GM21786 (cell line): ENCODE measurements around the gene TRA2A.
"Not testable (repeated sequence)": the region's sequence is repeated elsewhere in the genome, so short reads cannot be mapped to it uniquely, and the experiment has no call there.

ENCODE experiments used
- ATAC-seq: cut with Tn5 transposase; IDR thresholded peaks from one replicate; pipeline ENCODE4 v1.9.1; 2021; ENCODE audit not compliant: unreplicated experiment

The TRA2A gene

DNA sequence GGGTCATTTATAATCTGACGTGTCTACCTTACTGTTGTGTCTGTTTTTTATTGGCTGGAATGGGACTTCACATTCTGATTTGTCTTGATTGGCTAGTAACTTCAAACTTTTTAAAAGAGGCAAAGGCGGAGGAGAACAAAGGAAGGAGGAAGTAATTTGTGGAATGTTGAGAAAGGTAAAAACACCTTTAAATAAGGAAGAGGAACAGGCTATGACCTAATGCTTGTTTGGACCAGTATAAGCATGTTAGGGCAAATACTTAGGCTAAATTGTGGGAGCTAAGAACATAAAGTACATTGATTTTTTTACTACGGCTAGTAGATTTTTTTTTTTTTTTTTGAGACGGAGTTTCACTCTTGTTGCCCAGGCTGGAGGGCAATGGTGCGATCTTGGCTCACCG lies 18.0 kb downstream of the TRA2A start:
- ATAC-seq, result not testable (repeated sequence)

DNA sequence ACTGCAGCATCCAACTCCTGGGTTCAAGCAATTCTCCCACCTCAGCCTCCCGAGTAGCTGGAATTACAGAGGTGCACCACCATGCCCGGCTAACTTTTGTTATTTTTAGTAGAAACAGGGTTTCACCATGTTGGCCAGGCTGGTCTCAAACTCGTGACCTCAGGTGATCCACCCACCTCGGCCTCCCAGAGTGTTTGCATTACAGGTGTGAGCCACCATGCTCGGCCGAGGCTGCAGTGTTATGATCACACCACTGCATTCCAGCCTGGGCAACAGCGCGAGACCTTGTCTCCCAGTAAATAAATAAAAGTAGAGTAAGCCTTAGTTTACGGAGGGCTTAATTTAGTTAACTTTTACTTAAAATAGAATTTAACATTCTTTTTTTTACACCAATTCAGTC lies 37.8 kb downstream of the TRA2A start:
- ATAC-seq, result no peak

DNA sequence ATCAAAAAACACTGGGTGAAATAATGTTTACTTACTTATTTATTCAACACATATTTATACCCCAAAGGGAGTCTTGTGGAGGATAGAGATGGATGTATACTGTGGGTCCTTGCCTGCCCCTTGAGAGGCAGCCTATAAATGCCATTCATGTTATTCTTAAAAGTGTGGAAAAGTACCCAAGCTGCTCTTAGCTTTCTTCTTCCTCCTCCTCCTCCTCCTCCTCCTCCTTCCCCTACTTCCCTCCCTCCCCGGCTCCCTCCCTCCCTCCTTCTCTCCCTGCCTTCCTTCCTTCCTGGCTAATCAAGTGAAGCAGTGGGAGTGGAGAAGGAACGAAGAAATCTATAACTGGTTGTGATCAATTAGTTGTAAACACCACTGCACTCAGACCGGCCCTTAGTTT lies 40.3 kb downstream of the TRA2A start:
- no peak for ATAC-seq

DNA sequence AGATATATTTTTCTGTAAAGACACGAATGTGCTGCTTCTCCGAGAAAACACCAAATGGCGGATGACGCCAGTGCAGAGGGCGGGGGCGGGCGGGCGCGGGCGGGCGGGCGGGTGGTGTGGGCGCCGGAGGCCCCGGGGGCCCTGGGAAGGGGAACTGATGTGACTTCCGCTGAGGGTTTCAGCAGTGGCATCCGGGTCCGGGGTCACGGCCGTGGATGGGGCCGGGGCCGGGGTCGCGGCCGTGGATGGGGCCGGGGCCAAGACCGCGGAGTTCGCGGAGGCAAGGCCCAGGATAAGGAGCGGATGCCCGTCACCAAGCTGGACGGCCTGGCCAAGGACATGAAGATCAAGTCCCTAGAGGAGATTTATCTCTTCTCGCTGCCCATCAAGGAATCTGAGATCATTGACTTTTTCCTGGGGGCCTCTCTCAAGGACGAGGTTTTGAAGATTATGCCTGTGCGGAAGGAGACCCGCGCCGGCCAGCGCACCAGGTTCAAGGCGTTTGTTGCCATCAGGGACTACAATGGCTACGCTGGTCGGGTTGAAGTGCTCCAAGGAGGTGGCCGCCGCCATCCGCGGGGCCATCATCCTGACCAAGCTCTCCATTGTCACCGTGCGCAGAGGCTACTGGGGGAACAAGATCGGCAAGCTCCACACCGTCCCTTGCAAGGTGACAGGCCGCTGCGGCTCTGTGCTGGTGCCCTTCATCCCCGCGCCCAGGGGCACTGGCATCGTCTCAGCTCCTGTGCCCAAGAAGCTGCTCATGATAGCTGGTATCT lies 41.2 kb downstream of the TRA2A start:
- ATAC-seq, result peak; percentile 92

DNA sequence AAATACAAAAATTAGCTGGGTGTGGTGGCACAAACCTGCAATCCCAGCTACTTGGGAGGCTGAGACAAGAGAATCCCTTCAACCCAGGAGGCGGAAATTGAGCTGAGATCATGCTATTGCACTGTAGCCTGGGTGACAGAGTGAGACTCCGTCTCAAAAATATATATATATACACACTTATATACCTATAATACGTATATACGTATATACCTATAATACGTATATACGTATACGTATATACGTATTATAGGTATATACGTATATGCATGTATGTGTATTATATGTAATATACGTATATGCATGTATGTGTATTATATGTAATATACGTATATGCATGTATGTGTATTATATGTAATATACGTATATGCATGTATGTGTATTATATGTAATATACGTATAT lies 43.1 kb downstream of the TRA2A start:
- not testable (repeated sequence) for ATAC-seq

DNA sequence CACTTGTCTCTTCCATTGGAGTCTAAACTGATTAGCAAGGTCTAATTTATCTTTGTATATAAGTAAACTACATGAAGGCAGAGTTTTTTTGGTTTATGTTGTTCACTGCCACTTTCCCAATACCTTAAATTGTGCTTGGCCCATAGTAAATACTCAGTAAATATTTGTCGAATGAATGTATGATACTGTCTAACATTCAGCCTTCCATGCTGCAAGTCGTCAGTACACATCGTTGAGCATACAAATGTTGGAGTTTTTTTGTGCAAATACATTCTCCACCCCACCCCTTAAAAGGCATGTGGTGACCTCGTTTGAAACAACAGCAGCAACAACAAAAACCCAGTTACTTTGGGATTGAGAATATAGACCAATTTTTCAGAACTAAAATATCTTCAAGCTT lies 44.1 kb downstream of the TRA2A start:
- ATAC-seq, result no peak

DNA sequence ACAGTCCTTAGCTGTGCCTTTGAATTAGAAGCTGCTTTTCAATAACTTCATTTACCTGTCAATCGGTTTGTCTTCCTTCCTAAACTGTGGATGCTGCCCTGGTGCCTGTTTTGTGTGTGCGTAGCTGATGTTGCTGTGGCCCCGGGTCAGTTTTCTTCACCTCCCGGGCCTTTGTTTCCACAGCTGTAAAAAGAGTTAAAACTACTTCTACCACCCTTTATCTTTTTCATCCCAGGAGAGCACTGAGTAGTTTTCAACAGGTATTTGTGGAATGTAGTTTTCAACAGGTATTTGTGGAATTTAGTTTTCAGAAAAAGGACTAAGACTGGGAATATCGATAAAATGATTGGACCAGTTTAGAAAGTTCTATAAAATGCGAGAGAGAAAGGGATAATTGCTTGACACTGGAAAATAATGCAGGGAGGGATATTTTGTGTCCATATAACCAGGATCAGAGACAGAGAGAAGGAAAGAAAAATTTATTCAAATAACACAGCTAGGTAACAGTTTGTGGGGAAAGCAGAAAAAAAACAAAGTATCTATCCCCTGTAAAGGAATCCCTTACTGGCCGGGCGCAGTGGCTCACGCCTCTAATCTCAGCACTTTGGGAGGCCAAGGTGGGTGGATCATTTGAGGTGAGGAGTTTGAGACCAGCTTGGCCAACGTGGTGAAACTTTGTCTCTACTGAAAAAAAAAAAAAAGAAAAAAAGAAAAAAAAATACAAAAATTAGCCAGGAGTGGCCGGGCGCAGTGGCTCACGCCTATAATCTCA lies 45.6 kb downstream of the TRA2A start:
- no peak for ATAC-seq

DNA sequence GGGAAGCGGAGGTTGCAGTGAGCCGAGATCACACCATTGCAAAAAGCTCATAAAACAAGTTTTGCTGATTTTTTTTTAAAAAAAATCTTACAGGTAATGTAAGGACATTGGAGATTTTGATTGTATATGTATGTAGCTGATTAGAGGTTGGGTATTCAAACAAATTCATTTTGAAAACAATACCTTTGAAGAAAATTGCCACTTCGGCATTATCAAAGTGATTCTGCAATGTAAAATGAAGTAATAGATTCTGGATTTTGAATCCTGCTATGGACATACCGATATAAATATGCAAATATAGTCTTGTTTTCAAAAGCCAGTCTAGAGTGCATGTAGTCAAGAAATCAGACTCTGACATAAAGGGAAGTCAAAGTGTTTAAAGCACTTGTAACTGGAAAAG lies 49.1 kb downstream of the TRA2A start:
- ATAC-seq, result no peak

DNA sequence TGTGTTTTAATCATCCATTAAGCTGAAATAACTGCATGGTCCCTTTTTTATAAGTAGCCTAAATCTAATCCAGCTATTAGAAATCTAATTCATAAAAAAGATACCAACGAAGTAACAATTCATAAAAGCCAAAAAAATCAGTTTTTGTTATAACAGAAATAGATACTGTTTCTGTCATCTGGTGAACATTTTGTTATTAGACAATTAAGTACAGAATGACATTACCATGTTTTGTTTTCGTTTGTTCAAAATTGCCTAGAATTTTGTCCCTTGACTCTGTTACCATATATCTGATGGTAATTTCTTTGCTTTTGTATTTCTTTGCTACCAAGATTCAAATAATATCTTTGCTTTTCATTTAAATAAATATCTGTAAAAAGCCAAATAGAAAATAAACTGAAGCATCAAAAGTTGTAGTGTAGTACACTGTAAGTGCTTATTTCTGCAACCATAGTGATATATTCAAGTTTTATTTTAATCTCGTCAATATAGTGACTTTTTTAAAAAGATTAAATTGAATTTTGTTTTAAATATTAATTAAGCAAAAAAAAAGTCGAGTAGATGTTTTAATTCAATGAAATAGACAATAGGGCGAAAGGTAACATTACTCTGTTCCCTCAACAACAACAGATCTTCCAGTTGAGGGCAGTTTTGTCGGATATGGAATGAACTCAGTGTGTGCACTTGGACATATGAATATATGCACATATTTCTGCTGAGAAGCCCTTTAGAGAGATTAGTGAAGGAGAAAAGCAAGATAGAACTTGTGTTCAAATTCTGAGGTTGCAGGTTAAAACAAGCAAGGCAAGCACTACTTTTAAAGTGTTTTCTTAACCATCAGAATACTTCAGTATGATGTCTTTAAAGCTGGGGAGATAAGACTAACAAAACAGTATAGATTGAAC lies 53.6 kb downstream of the TRA2A start:
- no peak for ATAC-seq

DNA sequence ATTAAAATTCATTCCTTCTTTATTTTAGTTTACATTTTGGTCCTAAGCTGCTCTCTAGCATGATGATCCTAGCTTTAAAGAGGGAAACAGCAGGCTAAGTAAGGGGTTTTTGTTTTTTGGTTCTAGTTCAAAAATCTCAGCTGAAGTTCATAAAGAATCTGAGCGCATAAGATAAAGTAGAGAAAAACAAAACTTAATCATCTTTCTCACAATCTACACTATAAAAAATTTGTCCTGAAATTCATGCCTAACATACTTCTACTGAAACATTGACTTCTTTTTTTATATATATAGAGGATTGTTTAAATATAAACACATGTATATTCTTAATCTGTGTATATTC lies 54.7 kb downstream of the TRA2A start:
- no peak for ATAC-seq

DNA sequence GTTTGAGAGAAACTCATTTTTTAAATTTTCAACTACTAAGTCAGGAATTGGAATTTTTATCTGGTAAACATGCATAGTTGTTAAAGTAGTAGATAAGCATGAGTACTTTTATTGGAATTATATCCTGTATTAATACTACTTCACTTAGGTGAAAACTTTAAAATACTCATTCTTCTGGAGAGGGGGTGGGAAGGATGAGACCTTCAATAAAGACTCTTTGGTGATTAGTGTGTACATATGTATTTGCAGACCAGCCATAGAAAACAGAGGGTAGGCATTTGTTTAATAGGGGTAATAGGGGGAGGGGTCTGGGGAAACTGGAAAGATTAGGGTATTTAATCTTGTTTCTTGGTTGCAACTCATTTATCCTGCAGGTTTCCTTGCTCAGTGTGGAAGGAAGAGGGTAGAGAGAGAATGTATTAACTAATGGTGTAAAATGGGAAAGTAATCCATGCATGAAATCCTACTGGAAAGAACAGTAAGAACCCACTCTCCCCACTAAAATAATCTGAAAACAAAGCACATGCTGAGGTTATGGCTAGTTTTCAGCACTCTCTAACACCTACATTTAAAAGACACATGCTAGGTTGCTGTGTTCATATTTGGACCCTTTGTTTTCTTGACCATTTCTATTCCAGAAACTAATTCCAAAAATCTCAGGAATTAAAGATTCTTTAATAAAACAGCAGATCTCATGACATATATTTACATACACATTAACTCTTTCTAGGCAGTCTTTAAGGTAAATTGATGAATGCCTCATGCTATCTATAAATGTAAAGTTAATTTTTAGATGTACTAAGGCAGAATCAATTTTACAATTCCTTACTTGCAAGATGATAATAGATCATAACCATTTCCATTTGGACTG lies 55.3 kb downstream of the TRA2A start:
- ATAC-seq, result no peak

DNA sequence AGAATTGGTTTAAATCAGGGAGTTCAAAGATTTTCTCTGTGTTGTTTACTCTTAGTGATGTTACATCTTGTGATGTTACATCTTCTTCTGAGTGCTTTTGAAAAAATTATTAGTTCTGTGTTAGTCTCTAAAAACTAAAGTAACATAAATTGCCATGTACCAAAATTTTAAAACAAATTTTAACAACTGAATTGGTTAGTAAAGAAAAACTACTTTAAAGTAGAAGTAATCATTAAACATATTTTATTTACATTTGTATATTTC lies 56.3 kb downstream of the TRA2A start:
- ATAC-seq, result no peak

DNA sequence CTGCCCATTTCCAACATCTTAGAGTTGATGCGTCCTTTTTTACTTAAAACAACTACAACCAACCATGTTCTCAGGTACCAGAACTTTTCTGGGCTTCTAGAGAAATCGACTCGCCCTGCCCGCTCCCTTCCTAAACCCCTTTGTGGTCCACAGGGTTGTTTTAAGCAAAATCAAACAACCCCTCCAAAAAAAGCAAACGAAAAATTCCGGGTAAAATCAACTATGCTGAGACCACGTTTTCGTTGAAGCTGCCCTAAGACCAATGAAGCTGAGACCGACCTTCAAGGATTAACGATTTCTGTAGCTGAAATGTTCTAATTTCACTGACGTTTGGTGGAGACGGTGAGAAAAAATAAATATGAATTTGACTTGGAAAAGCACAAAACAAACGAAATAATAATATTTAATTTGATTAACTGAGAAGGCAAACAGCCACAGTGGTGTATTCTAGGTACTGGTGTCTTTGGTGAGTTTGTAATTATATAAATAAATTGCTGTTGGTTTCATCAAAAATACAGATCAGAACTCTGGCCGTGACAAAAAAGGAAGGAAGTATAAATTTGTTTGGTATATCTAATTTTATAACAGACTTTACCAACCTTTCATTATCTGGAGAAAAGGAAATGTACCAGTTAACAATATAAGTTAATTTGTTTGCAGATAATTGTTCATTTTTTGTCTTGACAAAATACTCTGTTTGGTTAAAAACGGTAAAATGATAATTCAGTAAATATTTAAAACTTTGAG lies 56.8 kb downstream of the TRA2A start:
- ATAC-seq, result no peak

DNA sequence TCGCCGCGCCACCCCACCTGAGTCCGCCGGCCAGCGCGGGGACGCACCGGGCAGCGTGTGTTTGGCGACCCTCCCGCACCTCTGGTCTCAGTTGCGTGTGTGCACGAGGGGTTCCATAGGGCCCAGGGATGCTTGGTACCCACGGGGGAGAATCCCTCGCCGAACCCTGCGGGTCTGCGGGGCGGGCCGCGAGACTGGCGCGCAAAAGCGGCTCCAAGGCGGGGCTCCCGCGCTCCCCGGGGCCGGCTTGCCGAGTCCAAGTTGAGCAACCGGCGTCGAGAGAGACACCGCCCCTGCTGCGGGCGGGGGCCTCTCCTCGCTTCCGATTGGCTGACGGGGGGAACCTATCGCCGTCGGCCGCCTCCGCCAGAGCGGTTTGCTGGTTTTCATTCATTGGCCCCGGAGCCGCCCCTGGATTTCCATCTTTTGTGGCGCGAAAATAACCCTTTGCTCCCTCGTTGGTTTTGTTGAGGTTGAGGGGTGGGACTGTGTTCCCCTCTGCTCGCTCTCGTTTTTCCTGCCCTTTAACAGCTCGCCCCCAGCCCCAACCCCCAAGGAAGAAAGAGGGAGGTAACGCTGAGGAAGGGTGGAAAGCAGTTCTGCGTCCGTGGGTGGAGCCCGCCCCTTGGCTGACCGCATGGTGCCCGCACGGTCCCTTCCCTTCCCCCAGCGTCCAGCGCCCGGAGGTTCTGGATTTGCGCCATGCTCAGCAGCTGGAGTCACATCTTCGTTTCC lies 57.5 kb downstream of the TRA2A start:
- ATAC-seq, result peak; percentile 71

DNA sequence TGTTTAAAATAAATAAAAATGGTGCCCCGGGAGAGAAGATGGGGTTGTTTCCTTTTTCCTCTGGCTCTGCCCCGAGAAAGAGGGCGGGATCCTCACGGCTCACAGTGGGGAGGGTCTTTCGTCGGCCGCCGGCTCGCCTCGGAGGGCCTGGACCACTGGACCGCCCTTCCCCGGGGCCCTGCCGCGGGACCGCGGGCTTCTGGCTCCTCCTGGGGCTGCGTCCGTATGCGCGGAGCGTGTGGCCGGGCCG lies 58.0 kb downstream of the TRA2A start:
- ATAC-seq, result no peak

DNA sequence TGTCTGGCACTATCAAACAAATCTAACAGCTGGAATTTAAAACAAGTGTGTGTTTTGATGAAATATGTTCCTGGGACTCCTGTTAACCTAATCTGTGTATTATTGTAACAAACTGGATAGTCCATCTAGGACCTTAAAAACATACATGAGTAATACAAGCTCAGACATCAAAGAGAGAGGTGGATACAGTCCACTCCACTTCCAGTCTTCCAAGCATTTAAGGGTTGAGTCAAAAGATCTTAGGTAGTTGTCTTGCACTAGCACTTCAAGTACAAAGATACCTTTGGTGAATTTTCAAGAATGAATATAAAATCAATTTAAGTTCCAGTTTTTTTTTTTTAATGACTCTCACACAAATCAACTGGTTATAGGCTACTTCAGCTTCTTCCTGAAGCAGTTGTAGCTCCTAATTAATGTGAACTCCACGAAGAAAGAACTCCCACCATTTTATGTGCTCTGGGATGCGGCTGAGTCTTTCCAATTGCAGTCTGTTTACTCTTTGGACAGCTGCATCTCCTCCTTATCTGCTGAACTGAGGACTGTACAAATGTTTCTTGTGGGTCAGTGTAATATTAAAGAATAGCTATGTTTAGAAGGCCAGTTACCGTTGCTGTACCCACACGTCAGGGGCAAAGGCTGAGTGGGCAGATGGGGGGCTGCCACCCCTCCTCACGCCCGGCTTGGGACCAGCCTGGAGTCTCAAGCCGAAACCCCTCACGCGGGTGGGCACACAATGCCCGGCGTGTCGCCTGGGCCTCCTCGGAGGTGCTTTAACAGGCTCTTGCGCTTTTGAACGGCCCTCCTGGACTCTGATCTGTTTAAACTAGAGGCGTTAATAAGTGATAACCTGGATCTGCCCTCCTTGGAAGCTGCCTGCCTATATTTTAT lies 58.6 kb downstream of the TRA2A start:
- no peak for ATAC-seq

DNA sequence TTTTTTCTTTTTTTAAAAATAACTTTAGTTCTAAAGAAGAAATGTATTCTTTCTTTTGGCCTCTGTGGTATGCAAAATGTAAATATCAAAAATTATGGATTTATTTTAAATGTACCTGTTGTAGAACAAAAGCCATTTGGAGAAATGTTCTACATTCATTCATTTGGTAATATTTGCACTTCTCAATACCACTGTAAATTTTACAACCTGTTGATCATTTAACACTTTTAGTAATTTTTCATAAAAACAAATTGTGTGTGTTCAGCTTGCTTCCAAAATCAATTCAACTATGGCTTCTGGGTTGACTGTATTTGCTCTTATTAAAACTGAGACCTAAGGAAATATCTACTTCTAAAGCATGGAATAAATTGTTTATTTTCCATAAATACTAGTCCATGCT lies 59.2 kb downstream of the TRA2A start:
- ATAC-seq, result no peak

DNA sequence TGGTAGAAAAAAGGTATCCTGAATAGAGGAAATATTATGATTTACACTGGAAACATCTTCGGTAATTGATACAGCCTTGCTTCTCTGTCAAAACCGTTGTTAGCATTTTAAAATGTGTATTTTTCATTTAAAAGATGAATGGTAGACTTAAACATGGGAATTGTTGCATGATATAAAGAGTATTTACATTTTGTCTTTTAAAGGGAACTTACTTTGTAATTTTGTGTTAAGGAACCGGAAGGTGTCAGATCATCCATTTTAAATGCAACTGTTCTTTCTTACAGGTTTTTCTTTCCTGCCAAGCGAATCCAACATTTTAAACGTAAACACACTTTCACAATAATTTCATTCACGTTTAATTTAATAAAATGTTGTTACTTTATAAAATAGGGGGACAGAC lies 59.7 kb downstream of the TRA2A start:
- no peak for ATAC-seq
